ENCODE results near the gene NEURL3.

NEURL3 gene

GRCh38 chr2:96539215-96539920 is 34.2 kb upstream of the NEURL3 start:
- no peak for DNase-seq

- DNase-seq, result peak; percentile 61 to 72
Observed at GRCh38 chr2:96538487-96539214, 33.5 kb upstream of the NEURL3 start.

GRCh38 chr2:96537734-96538486 is 32.8 kb upstream of the NEURL3 start:
- no peak for DNase-seq

GRCh38 chr2:96537066-96537733 is 32.0 kb upstream of the NEURL3 start:
- peak; percentile 95 to 97 for DNase-seq

- DNase-seq, result peak; percentile 73 to 78
Observed at GRCh38 chr2:96536445-96537065, 31.4 kb upstream of the NEURL3 start, which contains the start of gene ARID5A. TSS of gene ARID5A (plus strand) at chr2:96536752. CDS start at chr2:96536827, 75 bp downstream.

GRCh38 chr2:96535331-96535730 is 30.2 kb upstream of the NEURL3 start:
- no peak for DNase-seq

GRCh38 chr2:96534701-96535181 is 29.6 kb upstream of the NEURL3 start:
- DNase-seq, result no peak

- DNase-seq, result no peak
Observed at GRCh38 chr2:96534141-96534540, 29.0 kb upstream of the NEURL3 start.

GRCh38 chr2:96533292-96534073 is 28.3 kb upstream of the NEURL3 start:
- DNase-seq, result peak; percentile 21 to 39

GRCh38 chr2:96532641-96533291 is 27.6 kb upstream of the NEURL3 start:
- no peak for DNase-seq

GRCh38 chr2:96531872-96532505 is 26.8 kb upstream of the NEURL3 start:
- DNase-seq, result peak; percentile 80 to 87

GRCh38 chr2:96531366-96531765 is 26.2 kb upstream of the NEURL3 start:
- DNase-seq, result no peak

GRCh38 chr2:96530474-96531357 is 25.6 kb upstream of the NEURL3 start:
- no peak for DNase-seq

- DNase-seq, result no peak
Observed at GRCh38 chr2:96530144-96530430, 24.9 kb upstream of the NEURL3 start.

GRCh38 chr2:96529376-96530143 is 24.4 kb upstream of the NEURL3 start:
- no peak for DNase-seq

- no peak for DNase-seq
Observed at GRCh38 chr2:96528700-96529375, 23.7 kb upstream of the NEURL3 start.

- DNase-seq, result peak; percentile 57 to 61
Observed at GRCh38 chr2:96528006-96528699, 23.0 kb upstream of the NEURL3 start.

Measured in AML-193 (cell line).